SW 1271 (cell line): ENCODE data around the gene OR7G3.

Experiments
- DNase-seq, 2 experiments: peaks; one replicate each; lab custom pipeline; 2025; lab: John Stamatoyannopoulos, UW

Gene OR7G3

GRCh38 chr19:9107375-9107774 is 19.4 kb downstream of the OR7G3 start, which contains the start of gene OR7G2:
OR7G2 (minus strand) TSS chr19:9107475; CDS start chr19:9103243, 4,232 bp downstream.
- no peak for DNase-seq

- DNase-seq, result no peak
Observed at GRCh38 chr19:9086761-9087160, 40.0 kb downstream of the OR7G3 start, which contains the start of gene OR1M1. OR1M1 (plus strand) TSS chr19:9087061; CDS start chr19:9093245, 6,184 bp downstream.

GRCh38 chr19:9078651-9079050 is 48.1 kb downstream of the OR7G3 start:
- DNase-seq, result no peak

- no peak for DNase-seq
Observed at GRCh38 chr19:9076901-9077300, 49.8 kb downstream of the OR7G3 start.
